ENCODE data around the gene LSP1.

Gene LSP1

DNA sequence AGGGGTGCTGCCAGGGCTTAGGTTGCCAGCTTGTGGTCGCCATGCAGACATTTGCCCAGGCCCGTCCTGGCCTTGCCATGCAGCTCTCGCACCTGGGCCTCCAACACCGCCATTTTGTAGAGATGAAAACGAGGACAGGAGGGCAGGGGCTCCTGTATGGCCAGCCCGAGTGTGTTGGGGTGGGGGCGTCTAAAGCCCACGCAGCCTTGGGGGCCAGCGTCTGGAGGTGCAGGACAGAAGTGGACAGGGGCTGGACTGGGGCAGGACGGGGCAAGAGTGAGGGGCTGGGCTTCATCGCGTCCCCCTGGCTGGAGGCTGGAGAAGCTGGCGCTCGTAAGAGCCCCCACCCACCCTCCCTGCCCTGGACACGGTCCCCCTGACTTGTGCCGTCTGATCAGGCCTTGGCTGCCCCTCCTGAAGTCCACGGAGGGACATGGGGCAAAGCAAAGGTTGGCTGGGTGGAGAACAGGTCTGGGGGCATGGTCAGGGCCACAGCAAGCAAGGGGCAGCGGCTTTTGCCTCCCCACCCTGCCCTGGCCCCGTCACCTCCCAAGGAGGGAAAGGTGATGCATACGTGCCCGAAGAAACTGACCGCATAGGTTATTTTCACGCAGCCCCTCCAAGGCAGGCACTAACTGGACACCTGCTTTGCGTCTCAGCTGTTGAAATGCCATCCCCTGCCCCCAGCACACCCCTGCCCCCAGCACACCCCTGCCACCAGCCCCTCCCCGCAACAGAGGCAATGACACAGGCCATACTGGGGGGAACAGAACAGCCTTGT is 67.4 kb downstream of the LSP1 start:
- DNase-seq = no peak

DNA sequence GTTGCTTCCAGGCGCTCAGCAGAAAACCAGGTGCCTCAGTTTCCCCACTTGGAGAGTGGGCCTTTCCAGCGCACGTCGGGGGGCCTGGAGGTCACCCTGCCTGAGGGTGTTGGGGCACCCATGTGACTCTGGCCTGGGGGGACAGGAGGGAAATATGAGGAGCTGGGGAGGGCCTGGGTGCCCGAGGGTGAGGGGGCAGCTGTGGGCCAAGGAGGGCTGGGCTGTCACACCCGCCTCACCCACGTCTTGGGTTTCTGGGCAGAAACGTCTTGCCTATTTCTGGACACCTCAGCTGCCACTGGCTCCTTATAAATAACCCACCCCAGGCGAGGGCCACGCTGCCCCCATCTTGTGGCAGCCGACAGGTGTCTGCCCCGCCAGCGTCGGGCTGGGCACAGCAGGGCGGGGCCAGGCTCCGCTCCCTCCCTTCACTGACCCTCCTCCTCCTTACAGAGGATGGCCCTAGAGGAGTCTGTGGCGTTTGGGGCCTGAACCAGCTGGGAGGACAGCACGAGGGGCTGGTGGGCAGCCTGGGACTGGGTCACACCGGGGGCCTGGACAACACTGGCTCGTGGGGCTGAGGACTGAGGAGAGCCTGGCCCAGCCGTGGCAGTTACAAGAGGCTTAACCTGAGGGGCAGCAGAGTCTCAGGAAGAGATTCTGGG is 68.2 kb downstream of the LSP1 start:
- DNase-seq = no peak

DNA sequence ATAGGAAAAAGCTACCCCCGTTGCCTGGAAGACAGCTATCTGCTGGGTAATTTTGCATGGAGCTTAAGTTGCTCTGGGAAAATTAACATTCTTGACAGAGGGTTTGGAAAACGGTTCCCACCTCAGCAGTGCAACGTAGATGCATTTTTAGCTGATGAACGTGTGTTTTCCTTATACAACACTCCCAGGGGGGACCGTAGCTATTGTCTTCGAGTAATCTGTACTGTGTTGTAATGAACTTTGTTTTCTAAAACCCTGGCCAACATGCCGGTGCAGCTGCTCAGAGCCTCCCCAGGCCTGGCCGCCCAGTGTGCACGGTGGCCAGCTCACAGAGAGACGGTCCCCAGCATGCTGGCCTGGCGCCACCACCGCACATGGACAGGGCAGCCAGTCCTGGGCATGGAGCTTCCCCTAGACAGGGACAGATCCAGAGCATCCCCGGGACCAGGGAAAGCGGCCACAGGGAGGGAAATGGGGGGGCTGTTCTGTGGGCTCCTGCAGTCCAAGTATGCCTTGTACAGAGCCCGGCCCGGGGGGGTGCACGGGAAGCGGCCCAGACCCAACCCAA is 68.8 kb downstream of the LSP1 start:
- no peak for DNase-seq

DNA sequence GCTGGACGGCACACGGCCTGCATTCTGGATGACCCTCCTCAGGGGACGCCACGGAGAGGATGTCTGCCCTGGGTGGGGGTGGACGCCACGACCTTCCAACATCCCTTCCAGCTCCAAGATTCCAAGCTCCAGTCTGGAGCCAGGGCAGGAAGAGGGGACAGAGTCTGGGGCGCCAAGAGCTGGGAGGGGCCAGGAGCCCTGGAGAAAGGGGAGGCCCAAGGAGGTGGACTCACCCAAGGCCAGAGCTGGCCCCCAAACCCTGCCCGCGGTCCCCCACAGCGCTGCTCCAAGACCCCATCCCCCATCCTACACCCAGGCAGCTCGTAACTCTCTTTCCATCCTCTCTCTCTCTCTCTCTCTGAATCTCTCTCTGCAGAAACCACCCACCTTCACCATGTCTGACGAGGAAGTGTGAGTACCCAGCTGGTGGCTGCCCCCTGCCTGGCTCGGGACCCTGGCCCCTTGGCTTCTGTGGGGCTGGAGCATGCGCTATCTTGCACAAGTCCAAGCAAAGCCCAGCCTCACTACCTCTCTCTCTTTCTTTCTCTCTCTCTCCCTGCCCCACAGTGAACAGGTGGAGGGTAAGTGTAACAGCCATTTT is 69.7 kb downstream of the LSP1 start:
- DNase-seq = no peak

DNA sequence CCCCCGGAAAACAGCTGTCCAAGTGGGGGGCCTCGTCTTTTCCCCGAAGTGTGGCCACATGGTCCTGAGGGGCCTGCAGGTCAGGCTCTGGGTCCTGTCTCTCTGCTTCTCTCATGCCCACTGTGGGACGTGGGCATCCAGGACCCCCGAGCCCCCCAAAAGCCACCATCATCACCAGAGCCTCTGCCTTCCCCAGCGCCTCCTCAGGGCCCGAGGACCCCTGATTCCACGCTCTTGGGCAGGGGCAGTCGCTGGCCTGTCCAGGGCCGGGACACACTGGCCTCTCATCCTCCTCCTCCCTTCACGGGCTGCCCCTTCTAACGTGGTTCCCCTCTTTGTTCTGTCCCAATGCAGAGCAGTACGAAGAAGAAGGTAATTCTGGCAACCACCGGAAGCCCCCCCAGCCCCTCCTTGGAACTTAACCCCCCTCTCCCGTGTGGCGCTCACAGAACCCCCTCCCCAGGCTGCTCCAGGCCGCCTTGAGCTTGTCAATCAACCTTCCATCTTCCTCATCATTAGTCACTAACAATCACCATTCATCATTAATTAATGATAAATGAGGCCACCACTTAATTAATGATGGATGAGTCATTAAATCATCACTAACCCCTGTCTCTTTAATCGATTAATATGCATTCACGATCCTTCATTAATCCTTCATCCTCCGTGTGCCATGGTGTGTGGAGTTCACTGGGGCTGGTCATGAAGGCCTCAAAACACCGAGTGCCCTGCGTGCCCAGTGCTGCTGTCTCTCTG is 70.5 kb downstream of the LSP1 start:
- DNase-seq = no peak

DNA sequence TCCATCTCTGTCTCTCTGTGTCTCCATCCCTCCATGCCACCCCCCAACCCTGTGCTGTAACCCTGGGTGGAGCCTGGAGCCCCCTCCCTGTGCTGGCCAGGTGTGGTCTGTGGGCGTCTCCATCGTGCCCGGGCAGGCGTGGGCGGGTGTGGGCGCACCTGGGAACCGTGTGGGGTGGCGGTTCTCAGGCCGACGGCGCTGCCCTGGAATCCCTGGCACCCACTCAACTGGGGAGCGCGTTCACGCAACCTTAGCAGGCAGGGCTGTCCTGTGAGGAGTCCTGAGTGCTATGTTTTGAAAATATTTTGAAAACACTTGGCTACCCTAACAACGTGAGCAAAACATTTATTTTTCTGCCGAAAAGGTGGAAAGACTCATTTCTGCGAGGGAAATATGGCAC is 71.3 kb downstream of the LSP1 start:
- DNase-seq = no peak

DNA sequence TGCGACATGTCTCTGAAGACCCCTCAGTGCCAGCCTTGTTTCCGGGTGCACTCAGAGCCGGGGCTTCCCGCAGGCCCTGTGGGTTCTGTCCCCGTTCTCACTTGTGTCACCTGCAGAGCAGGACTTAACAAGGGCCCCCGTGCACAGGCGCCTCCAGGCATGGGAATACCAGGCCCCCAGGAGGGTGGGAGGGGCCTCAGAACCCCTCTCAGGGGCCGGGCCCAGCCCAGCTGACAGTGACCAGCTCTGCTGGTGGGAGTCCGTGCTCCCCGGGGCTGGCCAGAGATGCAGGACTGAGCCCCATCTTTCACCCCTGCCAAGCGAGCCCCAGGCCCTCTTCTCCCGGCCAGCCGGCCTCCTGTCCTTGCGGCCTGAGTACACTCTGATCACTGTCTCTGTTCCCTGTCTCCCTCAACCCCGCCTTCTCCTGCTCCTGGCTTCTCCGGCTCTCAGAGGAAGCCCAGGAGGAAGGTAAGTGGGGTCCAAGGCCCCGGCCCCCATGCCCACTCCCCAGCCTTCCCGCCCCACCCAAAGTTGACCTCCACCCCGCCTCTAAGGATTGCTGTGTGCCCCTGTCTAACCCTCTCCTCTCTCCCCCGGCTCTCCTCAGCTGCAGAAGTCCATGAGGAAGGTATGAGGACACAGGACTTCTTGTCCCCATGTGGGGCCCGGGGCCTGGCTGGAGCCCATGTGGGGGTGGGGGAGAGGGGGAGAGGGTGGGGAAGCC is 71.9 kb downstream of the LSP1 start:
- no peak for DNase-seq

DNA sequence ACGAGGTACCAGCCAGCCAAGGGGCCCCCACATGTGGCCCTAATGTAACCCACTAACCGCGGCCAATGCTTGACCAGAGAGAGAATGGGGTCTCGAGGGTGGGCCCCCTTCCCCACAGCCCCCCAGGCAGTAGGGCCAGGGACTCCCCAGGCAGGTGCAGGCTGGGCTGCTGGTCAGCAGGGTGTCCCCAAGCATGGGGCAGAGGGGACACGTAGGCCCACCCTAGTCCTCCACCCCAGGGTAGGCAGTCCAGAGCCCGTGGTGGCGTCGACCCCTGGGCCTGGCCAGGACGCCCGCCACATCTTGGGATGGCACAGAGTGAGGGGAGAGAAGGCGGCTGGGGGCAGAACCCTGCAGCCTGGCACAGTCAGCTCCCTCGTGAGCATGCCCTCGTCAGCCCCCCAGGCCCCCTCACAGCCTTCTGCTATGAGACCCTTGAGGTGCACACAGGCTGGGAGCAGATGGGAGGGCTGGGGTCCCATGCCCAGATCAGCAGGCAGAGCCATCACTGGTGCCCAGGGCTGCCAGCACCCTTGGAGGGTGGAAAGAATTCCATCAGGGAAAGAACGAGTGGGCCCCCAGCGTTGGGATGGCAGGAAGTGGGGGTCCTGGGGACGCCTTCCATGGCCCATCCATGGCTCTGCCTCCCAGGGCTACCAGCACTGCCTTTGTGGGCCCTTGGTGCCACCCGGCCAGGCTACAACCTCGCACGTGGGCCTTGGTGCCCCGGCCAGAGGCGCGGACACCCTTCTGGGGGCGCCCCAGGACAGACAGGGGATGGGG is 72.7 kb downstream of the LSP1 start:
- no peak for DNase-seq

DNA sequence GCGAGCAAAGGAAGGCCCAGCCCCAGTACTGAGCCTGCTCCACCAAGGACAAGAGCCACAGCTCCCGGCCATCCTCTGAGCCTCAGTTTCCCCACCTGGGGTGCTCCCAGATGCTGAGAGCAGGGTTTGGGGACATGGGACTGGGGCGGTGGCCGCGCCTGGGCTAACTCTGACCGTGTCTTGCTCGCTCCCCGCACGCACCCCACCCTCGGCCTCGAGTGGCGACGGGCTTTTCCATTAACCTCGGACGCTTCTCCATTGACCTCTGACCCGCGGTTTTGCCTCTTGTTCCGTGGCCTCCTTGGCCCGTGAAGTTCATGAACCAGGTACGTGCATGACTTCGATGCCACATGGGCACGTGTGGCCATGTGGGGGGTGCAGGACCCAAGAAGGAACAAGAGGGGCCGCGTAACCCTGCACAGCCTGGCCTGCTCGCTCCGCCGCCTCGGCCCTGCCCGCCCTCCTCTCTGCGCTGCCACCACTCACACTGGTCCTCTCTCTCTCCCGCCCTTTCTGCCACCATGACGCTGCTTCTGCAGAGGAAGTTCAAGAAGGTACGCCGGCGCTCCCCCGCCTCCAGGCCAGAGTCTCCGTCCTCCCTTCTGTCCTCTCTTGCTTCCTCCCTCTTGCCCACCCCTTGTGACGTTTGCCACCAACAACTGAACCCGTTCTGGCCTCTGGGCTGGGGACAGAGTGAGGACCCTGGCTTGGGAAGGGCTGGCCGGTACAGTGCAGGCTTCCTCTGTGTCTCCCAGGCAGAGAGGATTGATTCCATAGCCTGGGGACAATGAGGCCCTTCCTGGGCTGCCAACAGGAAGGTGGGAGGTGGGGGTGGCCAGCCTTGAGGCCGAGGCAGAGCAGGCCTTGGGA is 73.5 kb downstream of the LSP1 start:
- DNase-seq = no peak

DNA sequence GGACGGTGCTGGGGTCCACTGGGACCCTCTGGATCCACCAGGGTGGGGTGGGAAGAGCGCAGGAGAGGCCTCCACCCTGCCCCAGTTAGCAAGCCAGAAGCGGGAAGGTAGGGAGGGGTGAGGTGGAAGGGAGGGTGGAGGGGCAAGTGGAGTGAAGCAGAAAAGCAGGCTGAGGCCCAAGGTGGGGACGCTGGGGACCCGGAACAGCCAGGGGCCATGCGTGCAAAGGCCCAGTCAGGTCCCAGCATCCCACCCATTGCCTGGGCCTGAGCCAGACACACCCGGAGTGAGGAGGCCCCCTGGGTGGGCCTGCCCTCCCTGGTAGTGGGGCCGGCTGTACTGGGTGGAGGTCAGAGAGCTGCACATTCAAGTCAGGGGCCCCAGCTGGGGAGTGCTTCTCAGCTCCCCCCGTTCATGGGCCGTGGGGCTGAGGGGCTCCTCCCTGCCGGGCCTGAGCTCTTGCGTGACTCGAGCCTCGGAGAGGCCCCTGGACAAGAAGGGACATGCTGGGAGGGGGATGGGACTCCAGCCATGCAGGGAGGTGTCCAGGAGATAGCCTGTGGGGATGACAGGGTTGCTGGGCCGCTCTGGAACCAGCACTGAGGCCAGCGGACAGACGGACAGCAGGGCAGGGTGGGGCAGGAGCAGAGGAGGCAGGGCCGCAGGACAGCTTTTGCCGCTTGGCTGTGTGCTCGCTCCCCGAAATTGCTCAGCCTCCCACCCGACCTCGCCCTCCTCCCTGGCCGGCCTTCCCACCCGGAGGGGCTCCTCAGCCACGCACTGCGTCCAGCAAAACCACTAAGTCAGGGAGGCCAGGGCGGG is 74.4 kb downstream of the LSP1 start:
- DNase-seq = no peak

DNA sequence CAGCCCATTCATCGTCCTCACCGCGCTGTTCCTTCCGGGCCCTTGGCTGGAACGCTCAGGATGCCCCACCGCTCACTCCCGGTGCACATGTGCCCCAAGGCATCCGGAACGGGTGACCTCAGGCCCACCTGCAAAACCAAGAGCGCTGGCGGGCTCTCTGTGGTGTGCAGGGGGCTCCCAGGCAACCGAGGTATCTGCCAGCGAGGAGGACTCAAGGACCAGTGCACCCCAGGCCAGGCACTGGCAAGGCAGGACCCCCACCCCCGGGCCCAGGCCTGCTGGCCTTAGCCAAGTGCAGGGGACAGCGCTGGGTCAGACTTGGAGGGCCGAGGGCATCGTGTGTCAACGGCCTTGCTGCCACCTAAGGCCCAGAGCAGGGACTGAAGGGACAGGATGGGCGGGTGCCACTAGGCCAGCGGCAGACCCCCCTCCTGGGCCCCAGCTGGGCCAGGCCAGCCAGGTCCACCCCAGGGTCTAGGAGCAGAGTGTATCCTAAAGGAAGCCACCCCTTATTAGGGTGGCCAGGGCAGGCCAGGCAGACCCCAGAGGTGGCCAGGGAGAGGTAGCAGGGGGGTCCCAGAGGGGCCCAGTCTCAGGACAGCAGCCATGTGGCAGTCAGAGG is 75.1 kb downstream of the LSP1 start:
- no peak for DNase-seq

DNA sequence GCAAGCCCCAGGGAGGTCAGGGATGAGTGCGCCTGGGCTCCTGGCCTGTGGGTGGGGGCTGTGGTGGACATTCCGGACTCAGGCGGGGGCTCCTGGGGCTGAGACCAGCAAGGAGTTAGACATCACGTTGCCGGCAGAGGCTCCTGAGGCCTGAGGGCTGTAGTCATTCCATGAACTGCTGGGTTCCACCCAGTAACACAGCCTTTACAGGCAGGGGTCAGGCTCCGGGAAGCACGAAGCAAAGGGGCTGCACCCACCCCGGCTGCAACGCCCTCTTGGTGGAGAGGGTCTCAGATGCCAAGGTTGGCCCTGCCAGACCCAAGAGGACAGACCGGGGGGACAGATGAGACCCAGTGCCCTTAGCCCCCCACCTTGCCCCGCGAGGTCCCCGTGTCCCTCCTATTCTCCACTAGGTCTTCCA is 75.6 kb downstream of the LSP1 start:
- DNase-seq = no peak

DNA sequence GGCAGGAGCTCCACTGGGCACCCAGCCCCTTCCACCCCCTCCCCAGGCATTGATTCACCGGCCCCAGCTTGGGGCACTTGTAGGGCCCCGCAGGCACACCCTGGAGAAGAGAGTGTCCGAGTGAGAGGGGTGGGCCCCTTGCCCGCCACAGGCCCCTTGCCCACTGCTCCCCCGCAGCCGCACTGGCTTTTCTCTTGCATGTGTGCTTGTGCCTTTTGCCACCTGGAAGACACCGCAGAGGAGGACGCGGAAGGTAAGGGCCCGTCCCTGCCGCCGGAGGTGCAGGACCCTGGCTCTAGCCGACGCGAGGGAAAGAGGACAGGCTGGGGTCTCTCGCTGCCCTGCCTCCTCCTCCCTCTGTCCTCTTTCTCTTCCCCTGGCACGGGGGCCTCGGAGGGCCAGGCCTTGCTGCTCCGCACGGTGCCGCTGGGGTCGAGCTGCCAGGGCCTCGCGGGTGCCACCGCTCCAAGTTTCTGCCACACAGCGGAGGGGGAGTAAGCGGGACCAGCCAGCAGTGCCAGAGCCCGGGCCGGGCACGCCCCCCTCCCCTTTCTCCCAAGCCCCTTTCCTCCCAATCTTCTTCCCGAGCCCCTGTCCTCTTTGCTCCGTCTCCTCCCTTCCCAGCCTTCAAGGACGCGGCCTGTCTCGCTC is 76.1 kb downstream of the LSP1 start:
- no peak for DNase-seq

DNA sequence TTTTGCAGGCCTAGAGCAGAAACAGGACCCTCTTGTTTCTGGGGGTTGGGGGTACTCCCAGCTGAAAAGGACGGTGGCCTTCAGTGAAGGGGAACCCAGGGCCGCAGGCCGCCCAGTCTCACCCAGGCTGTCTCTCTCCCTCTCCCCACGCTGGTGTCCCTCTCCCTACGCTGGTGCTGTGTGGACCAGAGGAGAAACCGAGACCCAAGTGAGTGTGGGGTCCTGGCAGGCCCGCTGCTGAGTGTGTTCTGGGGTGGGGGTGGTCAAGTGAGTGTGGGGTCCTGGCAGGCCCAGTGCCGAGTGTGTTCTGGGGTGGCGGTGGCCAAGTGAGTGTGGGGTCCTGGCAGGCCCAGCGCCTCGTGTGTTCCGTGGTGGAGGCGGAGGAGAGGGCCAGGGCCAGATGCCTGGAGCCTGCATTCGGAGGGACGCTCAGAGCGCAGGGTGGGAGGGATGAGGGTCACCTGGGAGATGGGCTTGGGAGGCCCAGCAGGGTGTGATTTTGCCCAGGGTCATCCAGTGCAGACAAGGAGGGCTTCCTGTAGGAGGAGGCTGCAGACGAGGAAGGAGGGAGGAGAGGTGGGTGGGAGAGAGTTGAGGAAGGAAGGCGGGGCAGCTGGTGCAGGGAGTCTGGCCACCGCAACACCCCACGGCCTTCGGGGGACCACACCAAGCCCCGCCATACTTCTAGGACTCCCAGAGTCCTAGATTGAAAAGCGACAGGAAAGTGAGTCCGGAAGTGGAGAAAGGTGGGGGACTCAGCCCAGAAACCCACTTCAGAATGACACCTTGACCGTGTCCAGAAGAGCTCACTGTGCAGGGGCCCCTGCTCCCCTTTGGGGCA is 77.0 kb downstream of the LSP1 start:
- DNase-seq = no peak

DNA sequence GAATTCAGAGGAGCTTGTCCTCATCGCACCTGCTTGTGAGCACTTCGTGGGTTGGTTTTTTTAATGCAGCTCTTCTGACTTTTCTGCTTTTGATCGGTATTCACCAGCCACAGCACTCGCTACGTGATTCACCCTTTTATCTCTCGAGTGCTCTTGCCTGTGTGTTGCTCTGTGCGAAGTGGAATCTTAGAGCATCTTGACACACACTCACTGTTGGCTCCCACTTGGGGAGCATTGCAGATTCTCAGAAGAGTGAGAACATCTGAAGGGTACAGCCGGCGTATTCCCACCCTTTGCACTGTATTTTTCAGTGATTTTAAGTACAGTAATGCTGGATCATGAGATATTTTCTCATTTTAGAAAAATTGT is 77.6 kb downstream of the LSP1 start:
- no peak for DNase-seq

DNA sequence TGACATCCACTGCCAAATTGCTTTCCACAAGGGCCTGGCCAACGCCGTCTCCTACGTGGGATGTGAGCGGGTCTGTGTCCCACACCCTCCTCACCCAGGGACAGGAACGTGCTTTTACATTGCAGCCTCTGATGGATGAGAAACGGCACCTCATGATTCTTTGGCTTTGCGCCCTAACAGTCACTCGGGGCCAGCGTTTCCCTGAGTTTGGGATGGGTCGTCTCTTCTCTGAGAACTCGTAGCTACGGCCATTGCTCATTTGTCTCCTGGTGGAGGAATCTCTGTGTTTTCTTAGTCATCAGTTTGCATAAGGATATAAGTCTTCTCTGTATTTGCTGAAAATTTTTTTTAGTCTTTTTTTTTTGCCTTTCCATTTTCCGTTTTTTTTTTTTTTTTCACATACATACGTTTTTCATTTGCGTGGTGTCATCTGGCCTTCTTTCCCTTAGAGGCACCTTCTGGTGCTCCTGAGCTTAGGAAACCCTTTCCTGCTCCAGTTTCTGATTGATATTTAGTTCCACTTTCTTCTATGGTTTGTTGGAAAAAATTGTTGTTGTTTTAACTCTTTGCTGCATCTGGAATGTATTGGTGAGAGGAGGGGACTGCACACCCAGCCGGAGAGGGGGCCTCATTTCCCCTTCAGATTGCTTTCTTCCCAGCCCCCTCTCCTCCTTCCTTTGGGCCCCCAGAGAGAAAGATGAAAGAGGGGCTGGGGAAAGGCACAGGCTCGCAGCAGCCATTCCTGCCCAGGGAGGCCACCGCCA is 78.6 kb downstream of the LSP1 start:
- DNase-seq = no peak

DNA sequence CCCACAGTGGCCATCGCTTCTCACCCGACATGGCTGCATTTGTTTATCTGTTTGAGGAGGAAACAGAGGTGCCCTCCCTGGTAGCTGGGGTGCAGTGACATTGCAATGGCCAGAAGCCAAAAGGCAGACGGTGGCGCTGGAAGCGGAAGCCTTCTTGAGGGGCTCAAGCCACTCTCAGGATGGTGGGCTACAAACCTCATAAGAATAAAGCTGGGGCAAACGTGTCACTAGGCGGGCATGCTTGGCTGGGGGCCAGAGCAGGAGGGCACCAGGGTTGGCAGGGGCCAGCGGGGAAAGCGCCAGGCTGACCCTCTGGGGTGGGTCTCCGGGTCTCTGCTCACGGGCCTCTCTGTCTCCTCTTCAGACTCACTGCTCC is 79.2 kb downstream of the LSP1 start:
- DNase-seq = no peak

Measured in stimulated activated CD4-positive, alpha-beta T cell treated with anti-CD3 and anti-CD28 coated beads, Interleukin-2, amount 100 ng/mL, for 24 hours (primary cell).